ENCODE results near the gene CR2. TPM values are rescaled to one million over a fixed set of nuclear protein-coding genes. Genes with fewer than 3 reads are reported as not detected.

The CR2 gene
- total RNA-seq, 1 experiment from 2014 or later, result 1.8 TPM

- H2BK120ac ChIP-seq (ENCODE audit: low read depth, low read length, poor library complexity, severe bottlenecking), result no peak overlapping the region
- peaks cover 2% of the 10 kb centered on the region in 2 experiments; a peak in 3 of 4 replicates for H3K4me1 Mint-ChIP-seq
- no CpG with 5 or more reads among the region's 1 CpG for WGBS (ENCODE audit: extremely low coverage, insufficient read length, low lambda C conversion rate)
Measured at GRCh38 chr1:207417076-207417475, 37.1 kb upstream of the CR2 start.

More at GRCh38 chr1:207417076-207417475, 37.1 kb upstream of the CR2 start:
- Histone ChIP-seq H4K5ac (ENCODE audit: insufficient read length, low read depth, low read length) (no peak overlapping the region), H2BK15ac (ENCODE audit: low read depth, low read length) (no peak overlapping the region), H3K79me1 (ENCODE audit: insufficient read depth, low read depth, low read length, poor library complexity, severe bottlenecking) (no peaks in the 10 kb centered on the region), H4K8ac (replicated peaks; ENCODE audit: insufficient read length, low read depth, low read length) (no peak overlapping the region), H3K4me2 (ENCODE audit: insufficient read depth, insufficient read length, low read length) (no peak overlapping the region), H3K27me3 (ENCODE audit: insufficient read depth, low read length) (no peaks in the 10 kb centered on the region), H2BK12ac (ENCODE audit: insufficient read length, low read depth, low read length) (no peak overlapping the region), H3K9ac (ENCODE audit: extremely low read depth, insufficient read length, low read length) (no peak overlapping the region), H3K4ac (ENCODE audit: low read depth, low read length) (no peak overlapping the region), H3K79me2 (ENCODE audit: insufficient read depth, low read length) (no peaks in the 10 kb centered on the region), H2AFZ (ENCODE audit: low read length) (peak overlapping the region; percentile 10), H3T11ph (ENCODE audit: low read length) (no peak overlapping the region), H2BK5ac (ENCODE audit: insufficient read length, low read length) (no peak overlapping the region), H4K20me1 (ENCODE audit: control insufficient read depth, insufficient read depth, insufficient read length) (no peaks in the 10 kb centered on the region), H3K56ac (ENCODE audit: insufficient read length, low read depth, low read length) (no peak overlapping the region), H3K23ac (ENCODE audit: insufficient read length, low read depth, low read length) (no peak overlapping the region), H3K27ac (ENCODE audit: insufficient read length, low read depth, low read length) (no peak overlapping the region), H3K14ac (ENCODE audit: insufficient read depth, low read length) (no peak overlapping the region), H3K23me2 (ENCODE audit: insufficient read length, low read depth, low read length, poor library complexity, severe bottlenecking) (no peaks in the 10 kb centered on the region), H2AK5ac (ENCODE audit: insufficient read length, low read length) (no peak overlapping the region), H3K9me3 (ENCODE audit: control insufficient read depth, low read depth, low read length) (no peaks in the 10 kb centered on the region), H4K91ac (ENCODE audit: insufficient read length, low read depth, low read length) (no peak overlapping the region), H3K4me1 (ENCODE audit: insufficient read depth, low read length) (no peaks in the 10 kb centered on the region), H3K18ac (ENCODE audit: insufficient read length, low read depth, low read length) (no peak overlapping the region), H2BK20ac (ENCODE audit: low read depth, low read length, poor library complexity, severe bottlenecking) (no peak overlapping the region)
- H3K36me3 Mint-ChIP-seq (ENCODE audit: insufficient read depth in 1 of 3, low read depth in 3 of 3), result no peaks in the 10 kb centered on the region
- no peaks in the 10 kb centered on the region for H3K27me3 Mint-ChIP-seq (ENCODE audit: low read depth)
- H3K4me3 Mint-ChIP-seq, result no peak overlapping the region
- no peak for DNase-seq
- H3K9me3 Mint-ChIP-seq, result no peaks in the 10 kb centered on the region
- no peak for TF ChIP-seq CTCF (conservative IDR thresholded peaks at IDR 0.05)
- H3K27ac Mint-ChIP-seq, result no peak overlapping the region; a peak in 1 of 7 replicates

Measured in H9 (cell line).